ENCODE data around the gene PLA2G2C. TPM values are rescaled to one million over a fixed set of nuclear protein-coding genes. Genes with fewer than 3 reads are reported as not detected.

The PLA2G2C gene
- total RNA-seq, 1 donor from 2014 or later = not detected

- H2AFZ ChIP-seq (ENCODE audit: low read depth, low read length) = no peak overlapping the region
- TF ChIP-seq CTCF (IDR thresholded peaks at IDR 0.05; ENCODE audit: insufficient read depth, low read depth, low read length) = no peak
- no peak for TF ChIP-seq EZH2 (IDR thresholded peaks at IDR 0.05; ENCODE audit: insufficient read depth, low read length)
- no peak overlapping the region for H3K4me3 Mint-ChIP-seq (ENCODE audit: unreplicated experiment)
- H3K27me3 ChIP-seq (ENCODE audit: insufficient read depth, low read length) = peaks cover 3% of the 10 kb centered on the region
- H3K79me2 ChIP-seq (ENCODE audit: insufficient read depth, low read length) = no peaks in the 10 kb centered on the region
- H3K9me3 ChIP-seq (ENCODE audit: insufficient read depth, low read depth, low read length) = no peaks in the 10 kb centered on the region
- DNase-seq (ENCODE audit: low read depth) = no peak
- H4K20me1 ChIP-seq (ENCODE audit: insufficient read depth, low read length) = no peaks in the 10 kb centered on the region
- no peak overlapping the region for H3K4me3 ChIP-seq (ENCODE audit: insufficient read depth, low read depth, low read length)
- no peak for FAIRE-seq
- peaks cover 27% of the 10 kb centered on the region for H3K27me3 Mint-ChIP-seq (ENCODE audit: low read depth, unreplicated experiment)
- H3K9ac ChIP-seq (ENCODE audit: low read length) = no peak overlapping the region
- H3K27ac ChIP-seq (ENCODE audit: low read depth, low read length) = no peak overlapping the region
- H3K36me3 ChIP-seq (ENCODE audit: insufficient read depth, low read length) = no peaks in the 10 kb centered on the region
- H3K9me3 Mint-ChIP-seq (ENCODE audit: unreplicated experiment) = peaks cover 7% of the 10 kb centered on the region
- no peak overlapping the region for H3K27ac Mint-ChIP-seq (ENCODE audit: unreplicated experiment)
- no peaks in the 10 kb centered on the region for H3K4me1 Mint-ChIP-seq (ENCODE audit: low read depth, unreplicated experiment)
- H3K4me2 ChIP-seq (ENCODE audit: low read length) = no peak overlapping the region
- H3K4me1 ChIP-seq (ENCODE audit: insufficient read depth, low read length) = no peaks in the 10 kb centered on the region
- H3K36me3 Mint-ChIP-seq (ENCODE audit: low read depth, unreplicated experiment) = no peaks in the 10 kb centered on the region
These were observed 48.0 kb downstream of the PLA2G2C start for GRCh38 chr1:20138346-20138745.

GRCh38 chr1:20137604-20138003, 48.7 kb downstream of the PLA2G2C start:
- Histone ChIP-seq H3K36me3 (ENCODE audit: insufficient read depth, low read length) (no peaks in the 10 kb centered on the region), H4K20me1 (ENCODE audit: insufficient read depth, low read length) (no peaks in the 10 kb centered on the region), H3K4me1 (ENCODE audit: insufficient read depth, low read length) (no peaks in the 10 kb centered on the region), H3K27ac (ENCODE audit: low read depth, low read length) (no peak overlapping the region), H3K4me3 (ENCODE audit: insufficient read depth, low read depth, low read length) (no peak overlapping the region), H2AFZ (ENCODE audit: low read depth, low read length) (no peak overlapping the region), H3K27me3 (ENCODE audit: insufficient read depth, low read length) (peaks cover 3% of the 10 kb centered on the region), H3K79me2 (ENCODE audit: insufficient read depth, low read length) (no peaks in the 10 kb centered on the region), H3K4me2 (ENCODE audit: low read length) (no peak overlapping the region), H3K9me3 (ENCODE audit: insufficient read depth, low read depth, low read length) (no peaks in the 10 kb centered on the region), H3K9ac (ENCODE audit: low read length) (no peak overlapping the region)
- no peak for FAIRE-seq
- Mint-ChIP-seq H3K4me1 (ENCODE audit: low read depth, unreplicated experiment) (no peaks in the 10 kb centered on the region), H3K9me3 (ENCODE audit: unreplicated experiment) (peaks cover 7% of the 10 kb centered on the region), H3K4me3 (ENCODE audit: unreplicated experiment) (no peak overlapping the region), H3K27ac (ENCODE audit: unreplicated experiment) (no peak overlapping the region), H3K27me3 (ENCODE audit: low read depth, unreplicated experiment) (peaks cover 22% of the 10 kb centered on the region), H3K36me3 (ENCODE audit: low read depth, unreplicated experiment) (no peaks in the 10 kb centered on the region)
- TF ChIP-seq EZH2 (IDR thresholded peaks at IDR 0.05; ENCODE audit: insufficient read depth, low read length) (no peak), CTCF (IDR thresholded peaks at IDR 0.05; ENCODE audit: insufficient read depth, low read depth, low read length) (no peak)
- DNase-seq (ENCODE audit: low read depth) = no peak

GRCh38 chr1:20137055-20137454, 49.3 kb downstream of the PLA2G2C start:
- TF ChIP-seq CTCF (IDR thresholded peaks at IDR 0.05; ENCODE audit: insufficient read depth, low read depth, low read length) (no peak), EZH2 (IDR thresholded peaks at IDR 0.05; ENCODE audit: insufficient read depth, low read length) (no peak)
- H3K9me3 ChIP-seq (ENCODE audit: insufficient read depth, low read depth, low read length) = no peaks in the 10 kb centered on the region
- Mint-ChIP-seq H3K4me1 (ENCODE audit: low read depth, unreplicated experiment) (no peaks in the 10 kb centered on the region), H3K4me3 (ENCODE audit: unreplicated experiment) (no peak overlapping the region), H3K27me3 (ENCODE audit: low read depth, unreplicated experiment) (peaks cover 17% of the 10 kb centered on the region), H3K36me3 (ENCODE audit: low read depth, unreplicated experiment) (no peaks in the 10 kb centered on the region), H3K27ac (ENCODE audit: unreplicated experiment) (no peak overlapping the region), H3K9me3 (ENCODE audit: unreplicated experiment) (peaks cover 7% of the 10 kb centered on the region)
- FAIRE-seq (no peak), DNase-seq (ENCODE audit: low read depth) (no peak)
- H3K79me2 ChIP-seq (ENCODE audit: insufficient read depth, low read length) = no peaks in the 10 kb centered on the region
- no peaks in the 10 kb centered on the region for H3K36me3 ChIP-seq (ENCODE audit: insufficient read depth, low read length)
- no peak overlapping the region for H3K4me3 ChIP-seq (ENCODE audit: insufficient read depth, low read depth, low read length)
- H2AFZ ChIP-seq (ENCODE audit: low read depth, low read length) = no peak overlapping the region
- H3K4me2 ChIP-seq (ENCODE audit: low read length) = no peak overlapping the region
- no peaks in the 10 kb centered on the region for H4K20me1 ChIP-seq (ENCODE audit: insufficient read depth, low read length)
- H3K9ac ChIP-seq (ENCODE audit: low read length) = no peak overlapping the region
- no peak overlapping the region for H3K27ac ChIP-seq (ENCODE audit: low read depth, low read length)
- no peaks in the 10 kb centered on the region for H3K4me1 ChIP-seq (ENCODE audit: insufficient read depth, low read length)
- peaks cover 3% of the 10 kb centered on the region for H3K27me3 ChIP-seq (ENCODE audit: insufficient read depth, low read length)
